Measurements from ENCODE around the gene ANP32D.

DNA sequence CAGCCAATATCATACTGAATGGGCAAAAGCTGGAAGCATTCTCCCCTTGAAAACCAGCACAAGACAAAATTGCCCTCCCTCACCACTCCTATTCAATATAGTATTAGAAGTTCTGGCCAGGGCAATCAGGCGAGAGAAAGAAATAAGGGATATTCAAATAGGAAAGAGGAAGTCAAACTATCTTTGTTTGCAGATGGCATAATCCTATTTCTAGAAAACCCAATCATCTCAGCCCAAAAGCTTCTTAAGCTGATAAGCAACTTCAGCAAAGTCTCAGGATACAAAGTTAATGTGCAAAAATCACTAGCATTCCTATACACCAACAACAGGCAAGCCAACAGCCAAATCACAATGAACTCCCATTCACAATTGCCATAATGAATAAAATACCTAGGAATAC, 21.0 kb upstream of the ANP32D start:
- TF ChIP-seq EZH2 (IDR thresholded peaks at IDR 0.05) (no peak), POLR2AphosphoS5 (IDR thresholded peaks at IDR 0.05; ENCODE audit: borderline replicate concordance, low read depth, low read length) (no peak), FOXP2 (optimal IDR thresholded peaks at IDR 0.05; ENCODE audit: control extremely low read depth, extremely low read length, insufficient read depth) (no peak)

All from SK-N-MC (cell line).